DMS153 treated with DMSO at 0.1 percent for 48 hours (cell line): ENCODE measurements around the gene HTR1B.

Source experiments
- DNase-seq: peaks from one replicate; lab custom pipeline; 2025; ENCODE audit not compliant: unreplicated experiment; lab: John Stamatoyannopoulos, UW

The HTR1B gene

GRCh38 chr6:77463308-77463860 lies at the start of gene HTR1B:
TSS of gene HTR1B (minus strand) at chr6:77463491. CDS start at chr6:77463403, 88 bp downstream.
- DNase-seq: no peak

GRCh38 chr6:77512554-77512953 lies 49.3 kb upstream of the HTR1B start:
- DNase-seq: no peak

GRCh38 chr6:77511860-77512259 lies 48.6 kb upstream of the HTR1B start:
- no peak for DNase-seq

- no peak for DNase-seq
Observed at GRCh38 chr6:77502981-77503380, 39.7 kb upstream of the HTR1B start.

- DNase-seq: no peak
Observed at GRCh38 chr6:77492530-77492929, 29.2 kb upstream of the HTR1B start.

DNA sequence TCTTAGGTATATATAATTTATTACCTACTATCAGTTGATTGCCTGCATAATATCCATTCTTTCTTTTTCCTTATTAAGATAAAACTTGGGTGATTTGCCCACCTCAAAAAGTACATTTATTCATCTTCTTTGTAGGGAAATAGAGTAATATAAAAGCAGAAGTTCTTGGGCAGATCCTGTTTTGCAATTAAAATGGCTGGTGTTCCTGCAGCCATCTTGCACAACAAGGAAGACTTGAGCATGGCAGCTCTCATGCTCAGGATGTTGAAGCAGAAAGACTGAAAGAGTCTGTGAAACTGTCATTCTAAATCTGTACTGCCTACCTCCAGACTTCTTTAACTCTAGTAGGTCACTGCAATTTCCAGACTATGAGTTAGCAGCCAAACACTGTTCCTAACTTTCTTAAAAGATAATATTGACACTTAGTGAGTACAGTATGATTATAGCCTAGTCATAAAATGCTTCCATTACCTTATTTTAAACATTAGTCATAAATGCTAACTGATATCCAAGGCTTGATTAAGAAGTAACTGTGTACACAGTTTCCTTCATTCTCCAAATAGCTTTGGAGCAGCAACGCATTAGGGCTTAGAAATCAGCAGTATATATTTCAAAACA lies 24.6 kb upstream of the HTR1B start:
- DNase-seq: no peak

DNA sequence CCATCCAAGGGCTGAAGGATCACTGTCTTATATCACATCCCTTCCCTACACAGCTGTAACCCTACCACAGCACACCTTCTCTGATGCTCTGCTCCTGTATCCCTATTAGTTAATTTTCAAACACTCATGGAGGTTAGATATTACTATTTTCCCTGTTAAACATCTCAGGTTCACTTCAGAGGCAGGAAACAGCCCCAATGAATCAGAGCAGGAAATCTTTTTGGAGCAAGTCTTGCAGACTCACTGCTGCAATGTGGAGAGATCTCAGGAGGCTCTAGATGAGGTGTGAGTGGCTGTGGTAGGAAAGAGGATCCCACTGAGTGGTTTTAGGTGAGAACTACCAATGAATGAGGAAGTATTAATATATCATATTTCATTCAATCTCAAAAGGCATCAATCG lies 19.7 kb upstream of the HTR1B start:
- DNase-seq: no peak

DNA sequence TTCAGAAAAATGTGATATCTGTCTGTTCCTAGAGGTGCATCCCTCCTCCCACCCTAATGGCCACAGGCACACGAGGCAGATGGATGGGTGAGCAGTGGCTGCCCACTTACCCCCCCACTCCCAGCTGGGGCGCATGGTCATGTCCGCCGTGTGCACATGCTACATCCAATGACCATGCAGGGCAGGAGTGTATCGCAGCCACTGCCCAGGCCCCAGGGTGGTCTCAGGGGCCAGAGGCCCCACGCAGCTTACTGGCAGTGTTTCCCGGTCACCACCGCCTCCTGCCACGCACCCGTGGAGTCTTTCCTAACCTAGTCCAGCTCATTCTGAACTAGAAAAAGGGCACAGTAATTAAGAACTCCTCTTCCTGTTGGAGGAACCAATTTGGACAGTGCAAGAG lies 11.7 kb upstream of the HTR1B start:
- no peak for DNase-seq

- no peak for DNase-seq
Observed at GRCh38 chr6:77474286-77474956, 11.1 kb upstream of the HTR1B start.

DNA sequence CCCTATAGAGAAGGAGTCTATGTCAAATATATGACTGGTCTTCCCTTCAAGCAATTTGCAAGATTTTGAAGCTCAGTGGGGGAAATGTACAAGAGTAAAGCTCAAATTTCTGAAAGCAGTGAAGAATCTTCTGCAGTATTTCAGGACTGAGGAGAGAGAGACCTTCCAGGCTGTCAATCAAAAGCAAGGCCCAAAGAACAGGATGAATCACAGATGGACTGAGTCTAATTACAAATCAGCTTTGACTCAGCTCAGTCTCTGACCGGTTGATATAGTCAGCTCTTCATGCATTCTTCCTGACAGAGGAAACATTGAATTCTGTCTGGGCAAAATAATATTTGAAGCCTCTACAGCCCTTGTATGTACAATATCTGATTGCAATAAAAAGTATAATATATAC lies 7.7 kb upstream of the HTR1B start:
- DNase-seq: no peak

DNA sequence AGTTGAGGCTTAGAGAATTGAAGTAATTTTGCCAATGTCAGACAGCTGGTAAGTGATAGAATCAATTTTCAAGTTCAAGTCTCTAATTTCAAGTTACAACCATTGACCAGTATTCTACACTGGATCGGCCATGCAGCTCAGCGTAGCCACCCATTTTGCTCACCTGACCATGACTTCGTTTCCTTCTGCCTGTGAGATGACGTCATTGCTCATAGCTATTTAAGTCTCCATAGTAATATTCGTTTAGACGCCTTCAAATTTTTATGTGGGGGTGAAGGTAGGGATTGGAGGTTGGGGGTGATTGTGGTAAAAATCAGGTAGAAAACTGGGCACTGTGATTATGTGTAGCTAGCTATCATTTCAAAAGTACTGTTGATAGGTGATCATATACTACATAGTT lies 5.6 kb upstream of the HTR1B start:
- no peak for DNase-seq

DNA sequence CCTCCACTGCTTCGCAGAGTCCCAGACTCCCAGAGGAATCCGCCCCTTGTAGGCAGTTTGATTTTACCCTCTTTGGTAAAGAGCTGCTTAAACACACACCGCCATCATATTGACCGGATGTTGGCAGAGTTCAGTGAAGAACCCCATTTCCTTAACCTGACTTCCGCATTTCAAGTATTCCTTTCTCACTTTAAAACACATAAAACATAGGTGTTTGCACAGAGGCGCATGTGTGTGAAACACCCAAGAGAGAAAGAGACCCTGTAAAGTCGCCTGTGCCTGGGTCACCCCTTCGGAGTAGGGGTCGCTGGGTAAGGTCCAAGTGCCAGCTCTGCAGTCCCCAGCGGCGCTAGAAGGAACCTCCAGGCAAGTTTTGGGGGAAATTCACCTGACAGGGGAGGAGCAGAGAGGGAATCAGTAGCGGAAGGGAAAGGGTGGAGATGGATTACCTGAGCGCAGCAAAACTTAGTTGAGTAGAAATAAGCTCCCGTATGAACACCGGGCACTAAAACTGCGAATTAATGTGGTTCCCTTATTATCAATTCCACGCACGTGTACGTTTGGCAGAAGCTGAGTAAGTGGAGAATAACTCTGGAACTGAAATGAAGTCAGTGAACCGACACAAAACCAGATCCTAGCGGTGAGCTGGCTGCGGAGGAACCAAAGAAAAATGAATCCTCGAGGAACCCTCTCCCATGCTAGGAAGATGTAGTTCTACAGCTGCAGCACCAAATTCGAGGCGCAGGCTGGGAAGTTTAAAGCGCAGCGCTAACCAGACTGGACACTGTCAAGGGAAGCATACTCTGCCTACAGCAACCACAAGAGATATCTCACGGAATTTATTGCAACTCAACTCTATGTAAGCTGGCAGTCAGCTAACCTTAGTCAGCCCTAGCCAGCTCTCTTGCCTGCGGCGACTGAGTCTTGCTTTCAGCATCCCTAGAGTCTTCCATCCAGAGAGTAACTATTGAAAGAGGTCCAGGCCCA lies 3.5 kb upstream of the HTR1B start:
- DNase-seq: no peak

DNA sequence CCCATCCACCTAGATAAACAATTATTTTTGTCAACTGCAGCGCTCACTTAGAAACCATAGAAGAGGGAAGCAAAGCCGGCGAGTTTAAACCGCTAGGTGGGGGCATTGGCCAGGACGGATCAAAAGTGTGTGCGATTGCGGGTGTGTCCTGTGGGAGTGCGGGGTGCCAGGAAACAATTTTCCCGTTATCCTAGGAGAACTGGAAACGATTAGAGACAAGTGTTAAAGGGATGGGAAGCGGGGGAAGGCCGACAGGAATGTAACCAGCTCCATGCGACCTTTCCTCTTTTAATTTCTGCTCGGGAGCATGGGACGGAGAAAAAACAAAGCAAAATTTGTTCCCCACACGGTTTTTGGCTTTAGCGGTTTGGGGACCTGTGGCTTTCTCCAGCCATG lies 2.8 kb upstream of the HTR1B start:
- DNase-seq: no peak

DNA sequence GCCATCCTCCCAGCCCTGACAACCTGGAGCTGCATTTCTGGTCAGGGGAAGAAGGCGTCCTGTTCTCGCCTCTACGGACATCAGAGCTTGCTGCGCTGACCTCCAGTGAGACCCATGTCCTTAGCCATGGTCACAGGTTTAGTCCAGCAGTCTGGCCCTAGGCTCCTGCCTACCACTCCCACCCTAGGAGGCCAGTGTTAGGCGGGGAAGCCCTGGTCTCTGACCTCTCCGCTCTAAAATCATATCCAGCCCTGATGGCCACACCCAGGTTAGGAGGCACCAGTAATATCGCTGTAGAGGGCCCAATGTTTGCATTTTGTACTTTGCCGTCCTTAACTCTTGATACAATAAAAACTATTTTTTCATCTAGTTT lies 1.2 kb upstream of the HTR1B start:
- no peak for DNase-seq

DNA sequence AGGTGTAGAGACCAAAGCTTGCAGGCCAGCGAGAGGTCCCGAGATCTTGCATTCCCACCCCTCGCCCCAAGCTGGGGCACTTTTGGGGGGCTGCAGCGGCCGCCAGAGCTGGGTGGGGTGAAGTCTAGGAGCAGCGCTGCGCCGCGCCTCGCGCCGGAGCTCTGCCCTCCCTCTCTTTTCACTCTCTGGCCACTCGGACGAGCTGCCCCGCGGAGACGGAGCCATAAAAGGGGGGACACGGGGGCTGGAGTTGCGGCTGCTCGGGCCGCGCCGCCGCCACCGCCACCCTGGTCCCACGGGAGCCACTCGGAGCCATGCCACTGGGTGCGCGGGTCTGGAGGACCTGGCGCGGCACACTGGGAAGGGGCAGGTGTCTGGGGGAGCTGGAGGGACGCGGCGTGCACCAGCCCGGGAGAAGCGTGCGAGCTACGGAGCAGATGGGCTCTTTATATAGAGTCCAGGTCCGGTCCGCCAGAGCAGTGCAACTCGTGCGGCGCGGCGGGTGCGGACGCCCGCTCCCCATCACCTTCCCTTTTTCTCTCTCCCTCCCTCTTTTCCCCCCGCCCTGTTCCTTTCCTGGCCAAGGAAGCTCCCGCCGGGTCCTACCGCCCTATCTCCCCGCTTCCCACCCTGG lies 687 bp upstream of the HTR1B start:
- DNase-seq: no peak

DNA sequence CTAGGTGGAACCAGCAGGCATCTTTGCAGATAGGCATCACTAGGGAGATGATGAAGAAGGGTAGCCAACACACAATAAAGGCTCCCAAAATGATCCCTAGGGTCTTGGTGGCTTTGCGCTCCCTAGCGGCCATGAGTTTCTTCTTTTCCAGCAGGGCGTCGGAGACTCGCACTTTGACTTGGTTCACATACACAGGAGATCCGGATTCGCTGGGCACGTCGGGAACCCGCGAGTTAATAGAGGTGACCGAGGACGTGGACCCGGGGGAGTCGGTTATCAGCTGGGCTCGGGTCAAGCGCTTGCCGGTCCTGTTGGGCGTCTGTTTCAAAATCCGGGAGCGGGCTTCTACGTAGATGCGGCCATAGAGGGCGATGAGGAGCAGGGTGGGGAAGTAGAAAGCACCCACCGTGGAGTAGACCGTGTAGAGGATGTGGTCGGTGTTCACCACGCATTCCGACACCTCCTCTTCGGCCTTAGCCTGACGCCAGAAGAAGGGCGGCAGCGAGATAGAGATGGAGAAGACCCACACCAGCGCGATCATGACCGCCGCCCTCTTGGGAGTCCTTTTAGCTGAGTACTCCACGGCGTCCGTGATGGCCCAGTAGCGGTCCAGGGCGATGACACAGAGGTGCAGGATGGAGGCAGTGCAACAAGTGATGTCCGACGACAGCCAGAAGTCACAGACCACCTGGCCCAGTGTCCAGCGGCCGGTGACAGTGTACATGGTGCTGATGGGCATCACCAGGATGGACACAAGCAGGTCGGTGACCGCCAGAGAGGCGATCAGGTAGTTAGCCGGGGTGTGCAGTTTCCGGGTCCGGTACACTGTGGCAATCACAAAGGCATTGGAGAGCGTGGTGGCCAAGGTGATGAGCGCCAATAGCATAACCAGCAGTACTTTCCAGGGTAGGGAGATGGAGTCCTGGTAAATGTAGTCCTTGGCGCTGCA lies 658 bp downstream of the HTR1B start:
- no peak for DNase-seq

- DNase-seq: no peak
Observed at GRCh38 chr6:77461796-77462195, 1.5 kb downstream of the HTR1B start.

GRCh38 chr6:77458421-77458820 lies 4.9 kb downstream of the HTR1B start:
- DNase-seq: no peak

DNA sequence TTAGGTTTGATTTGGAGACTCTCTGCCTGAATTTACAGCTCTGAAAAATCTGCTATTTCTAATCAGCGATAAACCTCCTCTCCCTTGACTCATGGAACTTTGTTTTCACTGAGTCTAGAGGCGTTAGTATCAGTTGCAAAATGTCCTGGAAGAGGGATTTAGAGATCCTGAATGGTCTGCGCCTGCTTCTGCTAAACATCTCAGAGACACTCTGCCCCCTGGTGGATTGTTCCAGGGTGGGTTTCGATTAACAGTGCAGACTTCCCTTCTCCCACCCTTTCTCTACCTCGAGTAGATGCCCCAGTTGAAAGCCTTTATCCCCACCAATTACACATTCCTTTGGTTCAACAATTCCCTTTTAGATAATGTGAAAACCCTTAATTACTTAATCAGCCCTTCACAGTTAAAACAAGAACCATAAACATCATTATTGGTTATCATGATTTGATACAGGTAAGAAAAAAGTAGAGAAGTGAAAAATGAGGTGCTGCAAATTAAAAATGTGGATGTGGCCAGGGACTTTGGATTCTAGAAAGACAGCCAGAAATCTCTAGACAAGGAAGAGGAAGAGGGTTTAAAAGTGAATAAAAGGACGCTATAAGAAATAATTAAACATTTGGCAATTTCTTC lies 5.5 kb downstream of the HTR1B start:
- peak; percentile 61 for DNase-seq
